K562 (cell line): ENCODE results near the gene ARHGAP12. TPM values are rescaled to one million over a fixed set of nuclear protein-coding genes. Genes with fewer than 3 reads are reported as not detected.
A peak's percentile ranks its signal among the peaks of the same experiment; 100 is the strongest.

ENCODE experiments used
- AFF1 ChIP-seq, 2 experiments: fragments of 450-650 bp; IDR thresholded peaks; 2 replicates each; pipeline ENCODE4 v1.6.1; 2018; ENCODE audit warnings: mild to moderate bottlenecking in 2 of 2, low read depth in 1 of 2; ENCODE audit not compliant: partially characterized antibody in 2 of 2
- NCOA1 ChIP-seq: fragments of 450-650 bp; IDR thresholded peaks from 2 replicates; pipeline ENCODE4 v1.6.1; 2016; ENCODE audit warnings: low read depth
- NFYB ChIP-seq: IDR thresholded peaks from 2 replicates; pipeline ENCODE4 v1.6.1; 2011; ENCODE audit warnings: mild to moderate bottlenecking, moderate library complexity; ENCODE audit not compliant: insufficient read length; ENCODE audit errors: extremely low read depth
- NR0B1 ChIP-seq: fragments of 450-650 bp; IDR thresholded peaks from one replicate; pipeline ENCODE4 v1.6.1; 2018; ENCODE audit warnings: mild to moderate bottlenecking, moderate library complexity; ENCODE audit not compliant: partially characterized antibody
- NR2C1 ChIP-seq, 2 experiments: fragments of 450-650 bp; IDR thresholded peaks; 2 replicates each; pipeline ENCODE4 v1.6.1; 2017; ENCODE audit warnings: mild to moderate bottlenecking in 2 of 2, antibody characterized with exemption in 1 of 2, inconsistent platforms in 1 of 2, missing compliant biosample characterization in 1 of 2, missing genetic modification characterization in 1 of 2
- PATZ1 ChIP-seq: fragments of 250-450 bp; sonication (Bioruptor Pico); IDR thresholded peaks from 2 replicates; pipeline ENCODE4 v1.5.0; 2020; ENCODE audit warnings: mild to moderate bottlenecking, borderline replicate concordance
- PHF20 ChIP-seq: fragments of 450-650 bp; IDR thresholded peaks from 2 replicates; pipeline ENCODE4 v1.6.1; 2018; ENCODE audit not compliant: partially characterized antibody
- POLR2A ChIP-seq: fragments of 450-650 bp; conservative IDR thresholded peaks from 2 replicates; pipeline ENCODE4 v1.6.1; 2016
- POLR2AphosphoS5 ChIP-seq: IDR thresholded peaks from 2 replicates; pipeline ENCODE4 v1.6.1; 2011; ENCODE audit warnings: mild to moderate bottlenecking, low read depth, low read length, moderate library complexity; ENCODE audit not compliant: control insufficient read depth, insufficient read depth
- SRF ChIP-seq, 2 experiments: fragments of 250-450, 450-650 bp in 1 of 2; sonication (Bioruptor Pico) in 1 of 2; sonication (generic) in 1 of 2; formaldehyde crosslinking; IDR thresholded peaks; 2 replicates each; pipeline versions ENCODE4 v1.5.0 to v1.5.1; 2020 to 2022; ENCODE audit warnings: mild to moderate bottlenecking in 1 of 2, missing genetic modification reagents in 1 of 2
- TAL1 ChIP-seq: fragments of 450-650 bp; IDR thresholded peaks from 2 replicates; pipeline ENCODE4 v1.6.1; 2016; ENCODE audit warnings: mild to moderate bottlenecking
- USF1 ChIP-seq: sonication (generic); formaldehyde crosslinking; IDR thresholded peaks from 2 replicates; pipeline ENCODE4 v1.9.0; 2022; ENCODE audit warnings: mild to moderate bottlenecking, missing genetic modification reagents
- ZKSCAN8 ChIP-seq: fragments of 200-800 bp; sonication (Bioruptor generic); IDR thresholded peaks from 2 replicates; pipeline ENCODE4 v1.6.1; 2016; ENCODE audit warnings: missing genetic modification characterization, missing compliant biosample characterization
- ZNF24 ChIP-seq: fragments of 450-650 bp; IDR thresholded peaks from 2 replicates; pipeline ENCODE4 v1.6.1; 2016
- ZNF444 ChIP-seq: fragments of 250-450 bp; sonication (Bioruptor Pico); IDR thresholded peaks from 2 replicates; pipeline ENCODE4 v1.4.0; 2020; ENCODE audit warnings: mild to moderate bottlenecking, moderate library complexity
- ZNF764 ChIP-seq: fragments of 250-450 bp; sonication (Bioruptor Pico); IDR thresholded peaks from 2 replicates; pipeline ENCODE4 v1.4.0; 2020; ENCODE audit warnings: low read depth, mild to moderate bottlenecking, moderate library complexity
- polyA plus RNA-seq, 8 experiments: library from polyadenylated mRNA; depleted of rRNA in 4 of 8; stranded (reverse) in 5 of 8; unstranded in 3 of 8; fragments of >200 nt; fragmentation: Nextera tagmentation in 2 of 8; fragmentation: Illumina TruSeq in 1 of 8; extraction: Ambion mirVana in 2 of 8; extraction: Trizol in 1 of 8; gene quantifications; 2 replicates each; pipeline versions ENCODE4 v1.2.1 to v1.2.3, GENCODE V29; 2011 to 2014; ENCODE audit warnings: inconsistent platforms in 1 of 8, missing spikeins in 1 of 8
- total RNA-seq, 7 experiments: library from RNA; depleted of rRNA in 6 of 7; stranded (reverse); fragments of >200 nt in 6 of 7; fragmentation: Illumina TruSeq in 2 of 7; extraction: Trizol in 2 of 7; gene quantifications; 2 replicates each; pipeline versions ENCODE4 v1.2.1 to v1.2.3, GENCODE V29; 2011 to 2021; ENCODE audit warnings: low replicate concordance in 1 of 7
- TF ChIP-seq, protein P1 (sequence below): fragments of 450-650 bp; formaldehyde crosslinking; IDR thresholded peaks from 2 replicates; pipeline ENCODE4 v1.4.0; 2020; ENCODE audit warnings: mild to moderate bottlenecking, mixed read lengths

ARHGAP12 gene
- total and polyA plus RNA-seq, 9 of the 15 experiments (the other 6 are each of a cell fraction or from before 2014, with no cell fraction given): 4.4 to 18.7 (median 10.1) TPM

- TF ChIP-seq AFF1 (IDR thresholded peaks at IDR 0.05; ENCODE audit: low read depth in 1 of 2, partially characterized antibody in 2 of 2): no peak
- TF ChIP-seq, protein P1, sequence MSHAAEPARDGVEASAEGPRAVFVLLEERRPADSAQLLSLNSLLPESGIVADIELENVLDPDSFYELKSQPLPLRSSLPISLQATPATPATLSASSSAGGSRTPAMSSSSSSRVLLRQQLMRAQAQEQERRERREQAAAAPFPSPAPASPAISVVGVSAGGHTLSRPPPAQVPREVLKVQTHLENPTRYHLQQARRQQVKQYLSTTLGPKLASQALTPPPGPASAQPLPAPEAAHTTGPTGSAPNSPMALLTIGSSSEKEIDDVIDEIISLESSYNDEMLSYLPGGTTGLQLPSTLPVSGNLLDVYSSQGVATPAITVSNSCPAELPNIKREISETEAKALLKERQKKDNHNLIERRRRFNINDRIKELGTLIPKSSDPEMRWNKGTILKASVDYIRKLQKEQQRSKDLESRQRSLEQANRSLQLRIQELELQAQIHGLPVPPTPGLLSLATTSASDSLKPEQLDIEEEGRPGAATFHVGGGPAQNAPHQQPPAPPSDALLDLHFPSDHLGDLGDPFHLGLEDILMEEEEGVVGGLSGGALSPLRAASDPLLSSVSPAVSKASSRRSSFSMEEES (CRISPR knock-in tag): peak; percentile 90
- peak; percentile 79 for TF ChIP-seq POLR2AphosphoS5
- 0 out of 2 replicates have a peak, but pooled peaks have one; percentile 57 for TF ChIP-seq PATZ1 (CRISPR knock-in tag)
- no peak for TF ChIP-seq ZKSCAN8 (CRISPR knock-in tag)
- 0 out of 4 replicates have a peak, but pooled peaks of 1 of the 2 experiments have one; percentile 21 for TF ChIP-seq SRF (CRISPR knock-in tag; IDR thresholded peaks at IDR 0.05)
- no peak for TF ChIP-seq NFYB
- 0 out of 2 replicates have a peak, but pooled peaks have one; percentile 41 for TF ChIP-seq ZNF24
- peak; percentile 92 for TF ChIP-seq USF1
- TF ChIP-seq NR2C1 (IDR thresholded peaks at IDR 0.05): no peak
- TF ChIP-seq NR2C1 (tag; IDR thresholded peaks at IDR 0.05): no peak
- TF ChIP-seq NCOA1: no peak
- TF ChIP-seq ZNF444 (CRISPR knock-in tag): 0 out of 2 replicates have a peak, but pooled peaks have one; percentile 37
- TF ChIP-seq ZNF764 (CRISPR knock-in tag): no peak
- no peak for TF ChIP-seq NR0B1
- peak; percentile 73 for TF ChIP-seq POLR2A
- no peak for TF ChIP-seq TAL1
- TF ChIP-seq PHF20: no peak
Measured at GRCh38 chr10:31928549-31929260, at the start of gene ARHGAP12 (continued).
